ENCODE data around the gene FILIP1L. TPM values are rescaled to one million over a fixed set of nuclear protein-coding genes. Genes with fewer than 3 reads are reported as not detected.

The FILIP1L gene
- polyA plus RNA-seq, 1 donor (not counting 4 experiments of a cell fraction or from before 2014, with no cell fraction given): 14.7 TPM

DNA sequence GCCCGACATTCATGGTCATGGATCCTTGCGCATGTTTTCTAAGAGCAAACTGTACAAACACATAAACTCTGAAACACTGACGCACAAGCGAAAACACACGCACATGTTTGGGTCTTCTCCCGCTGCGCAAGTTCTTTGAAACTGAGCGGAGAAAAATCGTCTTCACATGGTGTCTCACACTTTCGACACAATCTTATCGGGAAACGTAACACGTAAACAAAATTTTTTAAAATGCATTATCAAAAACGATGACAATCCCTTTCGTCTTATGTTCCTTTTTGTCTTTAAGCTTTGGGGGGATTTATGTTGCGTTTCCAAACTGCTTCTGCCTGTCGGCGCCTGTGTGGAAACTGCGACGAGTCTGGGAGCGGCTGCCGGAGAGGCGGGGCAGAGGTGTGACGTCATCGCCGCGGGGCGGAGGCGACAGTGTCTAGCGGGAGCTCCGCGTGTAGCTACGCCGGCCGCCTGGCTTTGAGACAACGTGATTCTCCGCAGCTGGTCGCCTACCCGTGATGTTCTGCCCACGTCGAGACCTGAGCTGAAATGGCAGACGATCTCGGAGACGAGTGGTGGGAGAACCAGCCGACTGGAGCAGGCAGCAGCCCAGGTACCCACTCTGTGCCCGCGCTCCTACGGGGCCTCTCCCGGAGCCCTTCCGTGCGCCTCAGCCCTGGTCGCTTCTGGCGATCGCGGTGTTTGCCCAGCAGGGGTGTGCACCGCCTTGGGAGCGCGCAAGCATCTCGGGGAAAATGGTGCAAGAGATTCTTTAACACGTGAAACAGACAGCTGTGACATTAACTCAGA lies 296.7 kb downstream of the FILIP1L start, which contains the start of gene CMSS1:
CMSS1 (plus strand) TSS at position 426 of the 804 bp plus-strand sequence.
- peak; percentile 78 for FAIRE-seq

DNA sequence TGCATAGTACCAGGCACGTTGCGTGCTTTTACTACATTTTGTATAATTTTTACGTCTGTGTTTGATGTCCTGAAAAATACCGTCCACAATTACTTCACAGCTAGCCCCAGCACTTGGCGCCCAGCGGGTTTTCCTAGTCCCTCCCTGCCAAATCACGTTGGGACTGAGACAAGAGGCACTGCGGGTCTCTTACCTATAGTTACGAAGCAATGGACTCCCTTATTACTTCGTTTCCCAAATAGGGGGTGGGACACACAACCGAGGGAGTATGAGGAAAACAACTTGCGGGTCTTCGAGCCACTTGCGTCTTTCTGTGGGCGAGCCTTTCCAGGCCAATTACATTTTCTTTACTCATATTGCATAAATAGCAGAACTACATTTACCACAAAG lies 297.3 kb downstream of the FILIP1L start:
- Histone ChIP-seq H3K36me3 (ENCODE audit: control insufficient read depth in 2 of 2, extremely low read depth in 1 of 2, insufficient read depth in 2 of 2, low read length in 2 of 2) (no peaks in the 10 kb centered on the region), H2AFZ (ENCODE audit: control insufficient read depth, low read length) (peak overlapping the region; percentile 93), H4K20me1 (ENCODE audit: control insufficient read depth, extremely low read depth, insufficient read depth, low read length) (no peaks in the 10 kb centered on the region), H3K9ac (ENCODE audit: control insufficient read depth, extremely low read depth, insufficient read depth, low read length) (peak overlapping the region; percentile 81), H3K79me2 (ENCODE audit: control insufficient read depth, insufficient read depth, low read length) (peaks cover 20% of the 10 kb centered on the region), H3K4me3 (ENCODE audit: control insufficient read depth in 2 of 3, extremely low read depth in 1 of 3, insufficient read depth in 2 of 3, low read depth in 1 of 3, low read length in 3 of 3) (peak overlapping the region; percentile 68 to 89 (median 84)), H3K27ac (ENCODE audit: control insufficient read depth, insufficient read depth, low read length) (peak overlapping the region; percentile 85), H3K4me2 (ENCODE audit: control insufficient read depth, extremely low read depth, insufficient read depth, low read depth, low read length) (peak overlapping the region; percentile 98), H3K4me1 (ENCODE audit: control insufficient read depth, extremely low read depth, insufficient read depth, low read length) (peaks cover 8% of the 10 kb centered on the region), H3K9me3 (ENCODE audit: control insufficient read depth, low read depth, low read length) (no peaks in the 10 kb centered on the region), H3K9me1 (ENCODE audit: control insufficient read depth, extremely low read depth, insufficient read depth, low read length) (no peaks in the 10 kb centered on the region), H3K27me3 (ENCODE audit: control insufficient read depth, extremely low read depth, insufficient read depth, low read length) (no peaks in the 10 kb centered on the region)
- dilution Hi-C loops (cut with MboI; ENCODE audit: extremely low pct_ligation_motif_present, low sequenced_read_pairs): no loop called here
- TF ChIP-seq, protein P1, sequence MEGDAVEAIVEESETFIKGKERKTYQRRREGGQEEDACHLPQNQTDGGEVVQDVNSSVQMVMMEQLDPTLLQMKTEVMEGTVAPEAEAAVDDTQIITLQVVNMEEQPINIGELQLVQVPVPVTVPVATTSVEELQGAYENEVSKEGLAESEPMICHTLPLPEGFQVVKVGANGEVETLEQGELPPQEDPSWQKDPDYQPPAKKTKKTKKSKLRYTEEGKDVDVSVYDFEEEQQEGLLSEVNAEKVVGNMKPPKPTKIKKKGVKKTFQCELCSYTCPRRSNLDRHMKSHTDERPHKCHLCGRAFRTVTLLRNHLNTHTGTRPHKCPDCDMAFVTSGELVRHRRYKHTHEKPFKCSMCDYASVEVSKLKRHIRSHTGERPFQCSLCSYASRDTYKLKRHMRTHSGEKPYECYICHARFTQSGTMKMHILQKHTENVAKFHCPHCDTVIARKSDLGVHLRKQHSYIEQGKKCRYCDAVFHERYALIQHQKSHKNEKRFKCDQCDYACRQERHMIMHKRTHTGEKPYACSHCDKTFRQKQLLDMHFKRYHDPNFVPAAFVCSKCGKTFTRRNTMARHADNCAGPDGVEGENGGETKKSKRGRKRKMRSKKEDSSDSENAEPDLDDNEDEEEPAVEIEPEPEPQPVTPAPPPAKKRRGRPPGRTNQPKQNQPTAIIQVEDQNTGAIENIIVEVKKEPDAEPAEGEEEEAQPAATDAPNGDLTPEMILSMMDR (optimal IDR thresholded peaks at IDR 0.05 in 1 of 3, IDR thresholded peaks at IDR 0.05 in 1 of 3, conservative IDR thresholded peaks at IDR 0.05 in 1 of 3; ENCODE audit: extremely low read depth in 1 of 3, insufficient read depth in 2 of 3, low read length in 3 of 3): no peak
- no peak for TF ChIP-seq EZH2 (IDR thresholded peaks at IDR 0.05; ENCODE audit: low read length)
- DNase-seq (ENCODE audit: low read depth, low spot score): no peak
- no peak for FAIRE-seq

More for the DNA sequence above, 296.7 kb downstream of the FILIP1L start, which contains the start of gene CMSS1:
- Histone ChIP-seq H3K9ac (ENCODE audit: control insufficient read depth, extremely low read depth, insufficient read depth, low read length) (peak within 1 kb of the TSS; percentile 81), H3K79me2 (ENCODE audit: control insufficient read depth, insufficient read depth, low read length) (peaks cover 23% of the 10 kb centered on the region), H3K4me1 (ENCODE audit: control insufficient read depth, extremely low read depth, insufficient read depth, low read length) (peaks cover 8% of the 10 kb centered on the region), H3K27ac (ENCODE audit: control insufficient read depth, insufficient read depth, low read length) (peak within 1 kb of the TSS; percentile 85), H3K27me3 (ENCODE audit: control insufficient read depth, extremely low read depth, insufficient read depth, low read length) (no peaks in the 10 kb centered on the region), H3K9me3 (ENCODE audit: control insufficient read depth, low read depth, low read length) (no peaks in the 10 kb centered on the region), H3K4me2 (ENCODE audit: control insufficient read depth, extremely low read depth, insufficient read depth, low read depth, low read length) (peak within 1 kb of the TSS; percentile 98), H3K9me1 (ENCODE audit: control insufficient read depth, extremely low read depth, insufficient read depth, low read length) (no peaks in the 10 kb centered on the region), H4K20me1 (ENCODE audit: control insufficient read depth, extremely low read depth, insufficient read depth, low read length) (no peaks in the 10 kb centered on the region), H2AFZ (ENCODE audit: control insufficient read depth, low read length) (peak within 1 kb of the TSS; percentile 93), H3K4me3 (ENCODE audit: control insufficient read depth in 2 of 3, extremely low read depth in 1 of 3, insufficient read depth in 2 of 3, low read depth in 1 of 3, low read length in 3 of 3) (peak within 1 kb of the TSS; percentile 68 to 89 (median 84)), H3K36me3 (ENCODE audit: control insufficient read depth in 2 of 2, extremely low read depth in 1 of 2, insufficient read depth in 2 of 2, low read length in 2 of 2) (no peaks in the 10 kb centered on the region)
- DNase-seq (ENCODE audit: low read depth, low spot score): peak; percentile 50
- TF ChIP-seq, protein P1 (optimal IDR thresholded peaks at IDR 0.05 in 1 of 3, IDR thresholded peaks at IDR 0.05 in 1 of 3, conservative IDR thresholded peaks at IDR 0.05 in 1 of 3; ENCODE audit: extremely low read depth in 1 of 3, insufficient read depth in 2 of 3, low read length in 3 of 3): peak; percentile 7 to 41 (median 14)
- no peak for TF ChIP-seq EZH2 (IDR thresholded peaks at IDR 0.05; ENCODE audit: low read length)
- dilution Hi-C loops (cut with MboI; ENCODE audit: extremely low pct_ligation_motif_present, low sequenced_read_pairs): no loop called here

Measured in keratinocyte (primary cell).